Thyroid gland (tissue), 4 donors: ENCODE measurements around the gene CTLA4. TPM values are rescaled to one million over a fixed set of nuclear protein-coding genes. Genes with fewer than 3 reads are reported as not detected.

Experiments used
- DNase-seq, 2 donors: peaks; one replicate each; pipeline ENCODE4 v3.0.0-alpha.2; 2019
- H3K27ac ChIP-seq, 3 donors: fragments of 200-600 bp; sonication (generic); 1 replicate in 2 of 3; 2 replicates in 1 of 3; pipeline ENCODE4 v1.5.1; 2016 to 2019; ENCODE audit warnings: mild to moderate bottlenecking in 1 of 3, moderate library complexity in 1 of 3
- H3K27me3 ChIP-seq: fragments of 200-600 bp; sonication (generic); one replicate; pipeline ENCODE4 v1.5.1; 2019
- H3K36me3 ChIP-seq, 2 donors: fragments of 200-600 bp; sonication (generic); one replicate each; pipeline ENCODE4 v1.5.1; 2016 to 2019
- H3K4me1 ChIP-seq, 2 donors: fragments of 200-600 bp; sonication (generic); one replicate each; pipeline ENCODE4 v1.5.1; 2017 to 2019
- H3K4me3 ChIP-seq, 3 donors: fragments of 200-600 bp; sonication (generic); replicated peaks in 1 of 3; 1 replicate in 2 of 3; 2 replicates in 1 of 3; pipeline ENCODE4 v1.5.1; 2016; ENCODE audit warnings: mild to moderate bottlenecking in 1 of 3
- H3K9me3 ChIP-seq: fragments of 200-600 bp; sonication (generic); one replicate; pipeline ENCODE4 v1.5.1; 2017
- CTCF ChIP-seq, 6 experiments: fragments of 200-600 bp in 3 of 6; fragments of 450-650 bp in 3 of 6; sonication (generic) in 3 of 6; IDR thresholded peaks; one replicate each; pipeline ENCODE4 v1.5.1; 2016 to 2019; ENCODE audit warnings: antibody characterized with exemption in 6 of 6, mild to moderate bottlenecking in 2 of 6, inconsistent platforms in 1 of 6, moderate library complexity in 1 of 6
- POLR2A ChIP-seq, 2 donors: fragments of 450-650 bp; IDR thresholded peaks; one replicate each; pipeline ENCODE4 v1.6.1; 2017; ENCODE audit warnings: antibody characterized with exemption in 2 of 2, mild to moderate bottlenecking in 2 of 2, moderate library complexity in 1 of 2
- WGBS, 2 donors: methylation state at CpG; one replicate each; pipeline ENCODE4 v1.1.5; 2017; 5-methylcytosine and 5-hydroxymethylcytosine counted together
- intact Hi-C: fragments of 100-400 bp; cut with DNase I; formaldehyde crosslinking; loops from one replicate; pipeline ENCODE4 v1.15.1; 2023
- total RNA-seq, 4 donors: library from RNA; depleted of rRNA; stranded (reverse); fragments of >200 nt; gene quantifications; one replicate each; pipeline ENCODE4 v1.2.3, GENCODE V29; 2016

CTLA4 gene
- total RNA-seq, 4 donors from 2014 or later, result 0.33 to 1.5 TPM; not detected in 2

- no peak for DNase-seq
- Histone ChIP-seq H3K27me3 (no peaks in the 10 kb centered on the region), H3K27ac (no peak overlapping the region), H3K9me3 (no peaks in the 10 kb centered on the region), H3K36me3 (no peaks in the 10 kb centered on the region), H3K4me3 (no peak overlapping the region), H3K4me1 (no peaks in the 10 kb centered on the region)
- intact Hi-C loops, result no loop called here
- 84 to 86% methylated on average over 1 of the region's 1 CpG for WGBS, 2 donors
- TF ChIP-seq POLR2A (IDR thresholded peaks at IDR 0.05), result no peak
- no peak for TF ChIP-seq CTCF (IDR thresholded peaks at IDR 0.05)
These were observed 15.0 kb downstream of the CTLA4 start for GRCh38 chr2:203882551-203882950.

GRCh38 chr2:203886661-203887151, 19.1 kb downstream of the CTLA4 start:
- no peak overlapping the region for H3K27ac ChIP-seq
- intact Hi-C loops, result no loop called here
- H3K4me3 ChIP-seq, result no peak overlapping the region
- DNase-seq, result no peak
- 87 to 94% methylated on average over 3 of the region's 3 CpGs for WGBS, 2 donors
- H3K36me3 ChIP-seq, result no peaks in the 10 kb centered on the region
- no peaks in the 10 kb centered on the region for H3K4me1 ChIP-seq
- H3K27me3 ChIP-seq, result no peaks in the 10 kb centered on the region
- TF ChIP-seq POLR2A (IDR thresholded peaks at IDR 0.05) (no peak), CTCF (IDR thresholded peaks at IDR 0.05) (no peak)
- no peaks in the 10 kb centered on the region for H3K9me3 ChIP-seq

- no peak for DNase-seq
- TF ChIP-seq CTCF (IDR thresholded peaks at IDR 0.05), result no peak
- no peak for TF ChIP-seq POLR2A (IDR thresholded peaks at IDR 0.05)
- no peaks in the 10 kb centered on the region for H3K4me1 ChIP-seq
- H3K9me3 ChIP-seq, result no peaks in the 10 kb centered on the region
- no peaks in the 10 kb centered on the region for H3K27me3 ChIP-seq
- H3K4me3 ChIP-seq, result no peak overlapping the region
- no peak overlapping the region for H3K27ac ChIP-seq
- H3K36me3 ChIP-seq, result no peaks in the 10 kb centered on the region
- intact Hi-C loops, result no loop called here
These were observed 20.1 kb downstream of the CTLA4 start for GRCh38 chr2:203887677-203888076.

GRCh38 chr2:203889542-203889941, 22.0 kb downstream of the CTLA4 start:
- DNase-seq, result no peak
- Histone ChIP-seq H3K27ac (no peak overlapping the region), H3K36me3 (no peaks in the 10 kb centered on the region), H3K9me3 (no peaks in the 10 kb centered on the region), H3K4me3 (no peak overlapping the region), H3K27me3 (no peaks in the 10 kb centered on the region), H3K4me1 (no peaks in the 10 kb centered on the region)
- intact Hi-C loops, result no loop called here
- no peak for TF ChIP-seq POLR2A (IDR thresholded peaks at IDR 0.05)
- TF ChIP-seq CTCF (IDR thresholded peaks at IDR 0.05), result no peak
- WGBS, 2 donors, result 90 to 100% methylated on average over 1 of the region's 1 CpG

GRCh38 chr2:203889944-203890343, 22.4 kb downstream of the CTLA4 start:
- H3K36me3 ChIP-seq, result no peaks in the 10 kb centered on the region
- TF ChIP-seq POLR2A (IDR thresholded peaks at IDR 0.05) (no peak), CTCF (IDR thresholded peaks at IDR 0.05) (no peak)
- no peak overlapping the region for H3K4me3 ChIP-seq
- H3K4me1 ChIP-seq, result no peaks in the 10 kb centered on the region
- intact Hi-C loops, result no loop called here
- no peaks in the 10 kb centered on the region for H3K9me3 ChIP-seq
- H3K27ac ChIP-seq, result no peak overlapping the region
- no peaks in the 10 kb centered on the region for H3K27me3 ChIP-seq
- WGBS, 2 donors, result 95 to 98% methylated on average over 1 of the region's 1 CpG
- no peak for DNase-seq
